CD14-positive monocyte (primary cell): Measurements from ENCODE around the gene SLC35F3. TPM values are rescaled to one million over a fixed set of nuclear protein-coding genes. Genes with fewer than 3 reads are reported as not detected.
"Not testable (repeated sequence)": the region's sequence is repeated elsewhere in the genome, so short reads cannot be mapped to it uniquely, and the experiment has no call there.

ENCODE experiments used
- DNase-seq, 3 donors: peaks; one replicate each; pipeline ENCODE4 v3.0.0-alpha.2; 2011 to 2022
- H2AFZ ChIP-seq: 2 replicates; pipeline ENCODE4 v1.6.0; 2012; ENCODE audit warnings: mild to moderate bottlenecking, low read depth, low read length, inconsistent platforms; ENCODE audit not compliant: insufficient read depth, poor library complexity, severe bottlenecking
- H3K27ac ChIP-seq, 2 donors: 1 replicate in 1 of 2; 2 replicates in 1 of 2; pipeline ENCODE4 v1.5.1; 2012 to 2013; ENCODE audit warnings: low read length in 2 of 2, control low read depth in 1 of 2, inconsistent platforms in 1 of 2, low read depth in 1 of 2, mild to moderate bottlenecking in 1 of 2
- H3K27me3 ChIP-seq, 2 donors: one replicate each; pipeline versions ENCODE4 v1.6.0 to v1.6.1; 2011 to 2013; ENCODE audit warnings: low read length in 2 of 2; ENCODE audit not compliant: control insufficient read depth in 2 of 2, insufficient read depth in 2 of 2
- H3K36me3 ChIP-seq, 2 donors: replicated peaks in 1 of 2; 1 replicate in 1 of 2; 2 replicates in 1 of 2; pipeline versions ENCODE4 v1.5.1 to v1.6.1; 2012 to 2013; ENCODE audit warnings: low read length in 2 of 2, control low read depth in 1 of 2, inconsistent platforms in 1 of 2, mild to moderate bottlenecking in 1 of 2; ENCODE audit not compliant: insufficient read depth in 2 of 2, control insufficient read depth in 1 of 2
- H3K4me1 ChIP-seq, 2 donors: 1 replicate in 1 of 2; 2 replicates in 1 of 2; pipeline versions ENCODE4 v1.5.1 to v1.6.1; 2012 to 2013; ENCODE audit warnings: low read length in 2 of 2, control low read depth in 1 of 2, inconsistent platforms in 1 of 2, mild to moderate bottlenecking in 1 of 2, moderate library complexity in 1 of 2; ENCODE audit not compliant: insufficient read depth in 2 of 2, control insufficient read depth in 1 of 2
- H3K4me2 ChIP-seq: replicated peaks from 2 replicates; pipeline ENCODE3; 2012; ENCODE audit warnings: low read length, moderate library complexity, mild to moderate bottlenecking; ENCODE audit not compliant: poor library complexity, severe bottlenecking; ENCODE audit errors: extremely low read depth
- H3K4me3 ChIP-seq, 3 experiments: fragments of 200-600 bp in 1 of 3; sonication (generic) in 1 of 3; replicated peaks in 1 of 3; 1 replicate in 2 of 3; 2 replicates in 1 of 3; pipeline ENCODE4 v1.5.1; 2011 to 2013; ENCODE audit warnings: low read length in 3 of 3, mild to moderate bottlenecking in 3 of 3, control low read depth in 2 of 3, low read depth in 2 of 3, inconsistent platforms in 1 of 3, moderate library complexity in 1 of 3
- H3K79me2 ChIP-seq: 2 replicates; pipeline ENCODE4 v1.6.0; 2012; ENCODE audit warnings: mild to moderate bottlenecking, control low read depth, inconsistent platforms, low read length, moderate library complexity; ENCODE audit not compliant: insufficient read depth
- H3K9ac ChIP-seq: 2 replicates; pipeline ENCODE4 v1.6.0; 2017; ENCODE audit warnings: low read length, mild to moderate bottlenecking; ENCODE audit not compliant: insufficient read depth, poor library complexity, severe bottlenecking
- H3K9me3 ChIP-seq, 2 donors: replicated peaks in 1 of 2; 1 replicate in 1 of 2; 2 replicates in 1 of 2; pipeline versions ENCODE4 v1.5.1 to v1.6.1; 2012 to 2013; ENCODE audit warnings: low read length in 2 of 2, control low read depth in 1 of 2; ENCODE audit not compliant: control insufficient read depth in 1 of 2, insufficient read depth in 1 of 2
- H4K20me1 ChIP-seq: 2 replicates; pipeline ENCODE4 v1.6.0; 2012; ENCODE audit warnings: mild to moderate bottlenecking, low read length, control low read depth, moderate library complexity; ENCODE audit not compliant: insufficient read depth
- H3K27ac Mint-ChIP-seq, 7 donors: one replicate each; pipeline ENCODE4 v1.8.0; 2020; ENCODE audit warnings: mild to moderate bottlenecking in 7 of 7, mixed read lengths in 7 of 7, moderate library complexity in 6 of 7, inconsistent platforms in 2 of 7
- H3K27me3 Mint-ChIP-seq, 3 donors: one replicate each; pipeline ENCODE4 v1.8.0; 2021 to 2022; ENCODE audit warnings: low read depth in 3 of 3, mild to moderate bottlenecking in 3 of 3, mixed read lengths in 3 of 3, moderate library complexity in 3 of 3, inconsistent platforms in 1 of 3
- H3K36me3 Mint-ChIP-seq, 2 donors: one replicate each; pipeline ENCODE4 v1.8.0; 2020; ENCODE audit warnings: mixed read lengths in 2 of 2, inconsistent platforms in 1 of 2, mild to moderate bottlenecking in 1 of 2
- H3K4me1 Mint-ChIP-seq: one replicate; pipeline ENCODE4 v1.8.0; 2020; ENCODE audit warnings: mild to moderate bottlenecking, mixed read lengths
- H3K4me3 Mint-ChIP-seq, 2 donors: one replicate each; pipeline ENCODE4 v1.8.0; 2020; ENCODE audit warnings: mild to moderate bottlenecking in 2 of 2, mixed read lengths in 2 of 2, moderate library complexity in 1 of 2
- H3K9me3 Mint-ChIP-seq, 7 donors: one replicate each; pipeline ENCODE4 v1.8.0; 2020 to 2022; ENCODE audit warnings: mixed read lengths in 7 of 7, mild to moderate bottlenecking in 6 of 7, moderate library complexity in 6 of 7, inconsistent platforms in 2 of 7
- WGBS: methylation state at CpG from one replicate; pipeline ENCODE4 v1.1.5; 2013; ENCODE audit warnings: missing lambda C conversion rate; ENCODE audit not compliant: insufficient coverage; 5-methylcytosine and 5-hydroxymethylcytosine counted together
- intact Hi-C, 2 donors: fragments of 100-400 bp; cut with micrococcal nuclease; formaldehyde crosslinking; loops; one replicate each; pipeline versions ENCODE4 v1.15.0 to v1.15.1; 2023
- polyA plus RNA-seq, 3 donors: library from polyadenylated mRNA; depleted of rRNA in 1 of 3; unstranded in 2 of 3; stranded (reverse) in 1 of 3; fragments of 300-500 nt in 2 of 3; fragments of >200 nt in 1 of 3; fragmentation: Illumina TruSeq in 2 of 3; gene quantifications; 1 replicate in 2 of 3; 2 replicates in 1 of 3; pipeline ENCODE4 v1.2.3, GENCODE V29; 2012 to 2021
- TF ChIP-seq, protein P1 (sequence below): fragments of 200-600 bp; IDR thresholded peaks from one replicate; pipeline ENCODE4 v1.8.0; 2022; ENCODE audit warnings: antibody characterized with exemption, mild to moderate bottlenecking

SLC35F3 gene
- polyA plus RNA-seq, 3 donors = 0.17 to 0.78 TPM; not detected in 1

- Histone ChIP-seq H3K4me2 (no peak overlapping the region), H4K20me1 (no peaks in the 10 kb centered on the region), H3K9me3 (no peaks in the 10 kb centered on the region), H2AFZ (no peak overlapping the region), H3K27ac (no peak overlapping the region), H3K27me3 (peaks cover 0 to 4% of the 10 kb centered on the region in 2 donors), H3K4me1 (peaks cover 9 to 10% of the 10 kb centered on the region in 2 donors), H3K36me3 (no peaks in the 10 kb centered on the region), H3K9ac (no peak overlapping the region), H3K79me2 (no peaks in the 10 kb centered on the region), H3K4me3 (no peak overlapping the region)
- no peaks in the 10 kb centered on the region for H3K4me1 Mint-ChIP-seq
- no peak for DNase-seq
- H3K4me3 Mint-ChIP-seq = no peak overlapping the region
- intact Hi-C loops = no loop called here
- peaks cover 0 to 2% (median 0%) of the 10 kb centered on the region in 7 donors for H3K9me3 Mint-ChIP-seq
- no peak overlapping the region for H3K27ac Mint-ChIP-seq
- H3K36me3 Mint-ChIP-seq = no peaks in the 10 kb centered on the region
- H3K27me3 Mint-ChIP-seq = peaks cover 3 to 14% (median 6%) of the 10 kb centered on the region in 3 donors
- WGBS = no CpG with 5 or more reads among the region's 1 CpG
- TF ChIP-seq, protein P1, sequence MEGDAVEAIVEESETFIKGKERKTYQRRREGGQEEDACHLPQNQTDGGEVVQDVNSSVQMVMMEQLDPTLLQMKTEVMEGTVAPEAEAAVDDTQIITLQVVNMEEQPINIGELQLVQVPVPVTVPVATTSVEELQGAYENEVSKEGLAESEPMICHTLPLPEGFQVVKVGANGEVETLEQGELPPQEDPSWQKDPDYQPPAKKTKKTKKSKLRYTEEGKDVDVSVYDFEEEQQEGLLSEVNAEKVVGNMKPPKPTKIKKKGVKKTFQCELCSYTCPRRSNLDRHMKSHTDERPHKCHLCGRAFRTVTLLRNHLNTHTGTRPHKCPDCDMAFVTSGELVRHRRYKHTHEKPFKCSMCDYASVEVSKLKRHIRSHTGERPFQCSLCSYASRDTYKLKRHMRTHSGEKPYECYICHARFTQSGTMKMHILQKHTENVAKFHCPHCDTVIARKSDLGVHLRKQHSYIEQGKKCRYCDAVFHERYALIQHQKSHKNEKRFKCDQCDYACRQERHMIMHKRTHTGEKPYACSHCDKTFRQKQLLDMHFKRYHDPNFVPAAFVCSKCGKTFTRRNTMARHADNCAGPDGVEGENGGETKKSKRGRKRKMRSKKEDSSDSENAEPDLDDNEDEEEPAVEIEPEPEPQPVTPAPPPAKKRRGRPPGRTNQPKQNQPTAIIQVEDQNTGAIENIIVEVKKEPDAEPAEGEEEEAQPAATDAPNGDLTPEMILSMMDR = no peak
Observed at GRCh38 chr1:234297668-234298067, 393.2 kb downstream of the SLC35F3 start.

DNA sequence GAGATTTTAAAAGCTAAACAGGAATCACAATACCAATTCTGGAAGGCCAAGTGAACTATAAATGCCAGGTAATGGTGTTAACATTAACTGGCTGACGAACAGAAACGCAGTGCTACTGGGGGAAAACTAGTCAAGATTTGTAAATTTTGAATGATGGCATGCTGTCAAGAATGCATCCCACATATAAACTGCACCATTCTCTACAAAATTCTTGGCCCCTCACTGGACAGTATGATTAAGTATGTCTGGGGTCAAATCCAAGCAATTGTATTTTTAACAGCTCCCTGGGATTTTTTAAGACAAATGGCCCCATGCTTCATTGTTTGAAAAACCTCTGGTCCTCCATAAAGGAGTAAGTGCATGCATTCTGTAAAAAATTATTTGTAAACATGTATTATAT lies 395.6 kb downstream of the SLC35F3 start:
- Histone ChIP-seq H3K4me2 (no peak overlapping the region), H3K79me2 (no peaks in the 10 kb centered on the region), H3K9ac (no peak overlapping the region), H3K9me3 (no peaks in the 10 kb centered on the region), H3K4me3 (no peak overlapping the region), H2AFZ (no peak overlapping the region), H3K4me1 (peaks cover 19% of the 10 kb centered on the region in 2 donors), H3K27me3 (peaks cover 0 to 4% of the 10 kb centered on the region in 2 donors), H3K27ac (no peak overlapping the region), H3K36me3 (no peaks in the 10 kb centered on the region), H4K20me1 (no peaks in the 10 kb centered on the region)
- Mint-ChIP-seq H3K36me3 (no peaks in the 10 kb centered on the region), H3K27ac (no peak overlapping the region), H3K4me1 (no peaks in the 10 kb centered on the region), H3K4me3 (no peak overlapping the region), H3K9me3 (peaks cover 0 to 7% (median 0%) of the 10 kb centered on the region in 7 donors), H3K27me3 (peaks cover 3 to 14% (median 4%) of the 10 kb centered on the region in 3 donors)
- DNase-seq = no peak
- TF ChIP-seq, protein P1 = no peak
- intact Hi-C loops = loop anchor here in 1 of 2 donors (10.0 kb wide), 2 partner anchors 145 to 185 kb away; no protein-coding TSS in a partner anchor
- no CpG with 5 or more reads among the region's 2 CpGs for WGBS

DNA sequence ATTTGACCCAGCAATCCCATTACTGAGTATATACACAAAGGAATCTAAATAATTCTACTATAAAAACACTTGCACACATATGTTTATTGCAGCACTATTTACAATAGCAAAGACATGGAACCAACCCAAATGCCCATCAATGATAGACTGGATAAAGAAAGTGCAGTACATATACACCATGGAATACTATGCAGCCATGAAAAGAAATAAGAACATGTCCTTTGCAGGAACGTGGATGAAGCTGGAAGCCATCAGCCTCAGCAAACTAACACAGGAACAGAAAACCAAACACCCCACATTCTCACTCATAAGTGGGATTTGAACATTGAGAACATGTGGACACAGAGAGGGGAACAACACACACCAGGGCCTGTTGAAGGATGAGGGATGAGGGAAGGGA lies 397.2 kb downstream of the SLC35F3 start:
- H3K4me2 ChIP-seq, H4K20me1 ChIP-seq, H3K27ac Mint-ChIP-seq, H3K9me3 Mint-ChIP-seq, H3K4me3 ChIP-seq, H3K27me3 Mint-ChIP-seq, H2AFZ ChIP-seq, H3K79me2 ChIP-seq, H3K36me3 ChIP-seq, H3K27ac ChIP-seq, DNase-seq, H3K9ac ChIP-seq, H3K27me3 ChIP-seq, H3K9me3 ChIP-seq, H3K36me3 Mint-ChIP-seq, H3K4me3 Mint-ChIP-seq, H3K4me1 Mint-ChIP-seq: not testable (repeated sequence)
- WGBS = no CpG with 5 or more reads among the region's 1 CpG
- intact Hi-C loops = loop anchor here in 1 of 2 donors (10.0 kb wide), 2 partner anchors 147 to 187 kb away; no protein-coding TSS in a partner anchor
- peaks cover 19% of the 10 kb centered on the region in 2 donors for H3K4me1 ChIP-seq
